H1 (cell line): ENCODE measurements around the gene SCN2B. TPM values are rescaled to one million over a fixed set of nuclear protein-coding genes. Genes with fewer than 3 reads are reported as not detected.

Experiments
- CTCF ChIA-PET: fragments of 300-600 bp; sonication (Branson Sonifier 250); formaldehyde crosslinking; loops from one replicate; lab custom pipeline; 2021; ENCODE audit not compliant: partially characterized antibody; lab: Charles Lee
- POLR2A ChIA-PET: fragments of 300-600 bp; sonication (Branson Sonifier 250); formaldehyde crosslinking; loops from one replicate; lab custom pipeline; 2021; ENCODE audit warnings: inconsistent platforms; ENCODE audit not compliant: partially characterized antibody; lab: Charles Lee
- DNase-seq, 2 experiments: peaks; one replicate each; pipeline versions ENCODE4 v3.0.0 to v3.0.0-alpha.2; 2010 to 2022; ENCODE audit warnings: low spot score in 2 of 2, low read depth in 1 of 2, mixed read lengths in 1 of 2
- FAIRE-seq: peaks from 2 replicates; lab custom pipeline; 2011; peaks lifted over from hg19 to GRCh38; lab: Jason Lieb, UNC
- H2AFZ ChIP-seq: 2 replicates; pipeline ENCODE4 v1.8.1; 2012; ENCODE audit warnings: low read length, inconsistent platforms
- H2AK5ac ChIP-seq: 2 replicates; pipeline ENCODE4 v1.6.1; 2013; ENCODE audit warnings: low read depth, low read length
- H2BK120ac ChIP-seq: replicated peaks from 2 replicates; pipeline ENCODE3; 2013; ENCODE audit warnings: low read depth, low read length, inconsistent platforms
- H2BK12ac ChIP-seq: 2 replicates; pipeline ENCODE4 v1.6.1; 2013; ENCODE audit warnings: low read depth, low read length
- H2BK15ac ChIP-seq: 2 replicates; pipeline ENCODE4 v1.6.1; 2013; ENCODE audit warnings: low read length
- H2BK20ac ChIP-seq: 2 replicates; pipeline ENCODE4 v1.6.1; 2013; ENCODE audit warnings: low read length
- H2BK5ac ChIP-seq: 2 replicates; pipeline ENCODE4 v1.6.1; 2013; ENCODE audit warnings: low read depth, low read length
- H3K14ac ChIP-seq: 2 replicates; pipeline ENCODE4 v1.6.1; 2013; ENCODE audit warnings: inconsistent platforms; ENCODE audit not compliant: insufficient read length
- H3K18ac ChIP-seq: 2 replicates; pipeline ENCODE4 v1.6.1; 2013; ENCODE audit warnings: low read length; ENCODE audit errors: extremely low read depth
- H3K23ac ChIP-seq: 2 replicates; pipeline ENCODE4 v1.6.1; 2013; ENCODE audit warnings: inconsistent platforms; ENCODE audit not compliant: insufficient read length
- H3K23me2 ChIP-seq: 2 replicates; pipeline ENCODE4 v1.6.1; 2013; ENCODE audit warnings: low read depth, low read length
- H3K27ac ChIP-seq: 2 replicates; pipeline ENCODE4 v1.6.1; 2011; ENCODE audit warnings: low read depth, low read length, inconsistent platforms
- H3K27me3 ChIP-seq, 4 experiments: replicated peaks in 1 of 4; 1 replicate in 1 of 4; 2 replicates in 3 of 4; pipeline versions ENCODE4 v1.6.1 to v1.8.1; 2011 to 2013; ENCODE audit warnings: low read length in 3 of 4, mild to moderate bottlenecking in 3 of 4, inconsistent platforms in 2 of 4, mixed read lengths in 2 of 4, moderate library complexity in 1 of 4; ENCODE audit not compliant: control insufficient read depth in 3 of 4, insufficient read depth in 3 of 4; ENCODE audit errors: extremely low read depth in 1 of 4
- H3K36me3 ChIP-seq, 4 experiments: 2 replicates each; pipeline versions ENCODE4 v1.6.1 to v1.8.1; 2011 to 2013; ENCODE audit warnings: mild to moderate bottlenecking in 4 of 4, low read length in 3 of 4, moderate library complexity in 2 of 4, control low read depth in 1 of 4, inconsistent platforms in 1 of 4; ENCODE audit not compliant: insufficient read depth in 4 of 4, control insufficient read depth in 2 of 4
- H3K4ac ChIP-seq: replicated peaks from 2 replicates; pipeline ENCODE3; 2013; ENCODE audit warnings: low read length, low read depth, mixed read lengths, inconsistent platforms; ENCODE audit not compliant: insufficient read length
- H3K4me1 ChIP-seq, 4 experiments: replicated peaks in 1 of 4; 1 replicate in 1 of 4; 2 replicates in 3 of 4; pipeline versions ENCODE4 v1.6.1 to v1.8.1; 2011 to 2013; ENCODE audit warnings: low read length in 3 of 4, inconsistent platforms in 2 of 4, mixed read lengths in 1 of 4; ENCODE audit not compliant: insufficient read depth in 4 of 4, control insufficient read depth in 3 of 4
- H3K4me2 ChIP-seq, 2 experiments: 2 replicates each; pipeline versions ENCODE4 v1.6.1 to v1.8.1; 2011 to 2013; ENCODE audit warnings: low read depth in 2 of 2, low read length in 2 of 2, control low read depth in 1 of 2, inconsistent platforms in 1 of 2, mild to moderate bottlenecking in 1 of 2; ENCODE audit not compliant: insufficient read depth in 1 of 2
- H3K4me3 ChIP-seq, 4 experiments: fragments of 200-600, 300-600 bp in 1 of 4; sonication (generic), shearing (Covaris generic), sonication (Bioruptor Twin) in 1 of 4; 2 replicates each; pipeline versions ENCODE4 v1.5.1 to v1.8.1; 2011 to 2016; ENCODE audit warnings: low read length in 4 of 4, low read depth in 3 of 4, control low read depth in 2 of 4, inconsistent platforms in 2 of 4, mild to moderate bottlenecking in 2 of 4, mixed read lengths in 1 of 4, moderate library complexity in 1 of 4; ENCODE audit not compliant: insufficient read depth in 2 of 4; ENCODE audit errors: extremely low read depth in 1 of 4
- H3K56ac ChIP-seq: replicated peaks from 2 replicates; pipeline ENCODE3; 2013; ENCODE audit warnings: low read depth, mild to moderate bottlenecking, mixed read lengths, low read length, inconsistent platforms; ENCODE audit not compliant: insufficient read length
- H3K79me1 ChIP-seq: 2 replicates; pipeline ENCODE4 v1.6.1; 2013; ENCODE audit warnings: low read depth, low read length, control low read depth
- H3K79me2 ChIP-seq, 2 experiments: 2 replicates each; pipeline versions ENCODE4 v1.6.1 to v1.8.1; 2012 to 2013; ENCODE audit warnings: low read length in 2 of 2, mild to moderate bottlenecking in 2 of 2, inconsistent platforms in 1 of 2; ENCODE audit not compliant: insufficient read depth in 2 of 2, control insufficient read depth in 1 of 2
- H3K9ac ChIP-seq, 4 experiments: replicated peaks in 1 of 4; 1 replicate in 1 of 4; 2 replicates in 3 of 4; pipeline versions ENCODE4 v1.6.1 to v1.8.1; 2011 to 2013; ENCODE audit warnings: low read depth in 3 of 4, low read length in 3 of 4, control low read depth in 2 of 4, mild to moderate bottlenecking in 2 of 4, moderate library complexity in 2 of 4, inconsistent platforms in 1 of 4; ENCODE audit errors: extremely low read depth in 1 of 4
- H3K9me3 ChIP-seq, 2 experiments: 2 replicates each; pipeline versions ENCODE4 v1.6.1 to v1.8.1; 2012 to 2013; ENCODE audit warnings: mild to moderate bottlenecking in 2 of 2, moderate library complexity in 2 of 2, control low read depth in 1 of 2, inconsistent platforms in 1 of 2, low read depth in 1 of 2, low read length in 1 of 2, mixed read lengths in 1 of 2; ENCODE audit not compliant: insufficient read depth in 2 of 2
- H4K20me1 ChIP-seq, 2 experiments: replicated peaks in 1 of 2; 2 replicates each; pipeline versions ENCODE3 to v1.8.1; 2011 to 2013; ENCODE audit warnings: inconsistent platforms in 2 of 2, low read length in 2 of 2, mild to moderate bottlenecking in 1 of 2; ENCODE audit not compliant: insufficient read depth in 2 of 2, control insufficient read depth in 1 of 2
- H4K5ac ChIP-seq: 2 replicates; pipeline ENCODE4 v1.6.1; 2013; ENCODE audit warnings: low read length, low read depth, mixed read lengths, inconsistent platforms; ENCODE audit not compliant: insufficient read length
- H4K8ac ChIP-seq: 2 replicates; pipeline ENCODE4 v1.8.0; 2013; ENCODE audit warnings: mild to moderate bottlenecking, moderate library complexity, low read length, inconsistent platforms; ENCODE audit not compliant: insufficient read depth; ENCODE audit errors: extremely low read depth
- H4K91ac ChIP-seq: replicated peaks from 2 replicates; pipeline ENCODE3; 2013; ENCODE audit warnings: low read length, mixed read lengths, inconsistent platforms; ENCODE audit not compliant: insufficient read length
- CHD1 ChIP-seq: IDR thresholded peaks from 2 replicates; pipeline ENCODE4 v1.6.1; 2012; ENCODE audit warnings: low read depth, low read length, improper control_type of control experiment
- GABPA ChIP-seq: IDR thresholded peaks from 2 replicates; pipeline ENCODE4 v1.6.1; 2011; ENCODE audit warnings: mild to moderate bottlenecking, low read length, moderate library complexity, borderline replicate concordance; ENCODE audit not compliant: insufficient read depth
- MAFK ChIP-seq: IDR thresholded peaks from 2 replicates; pipeline ENCODE4 v1.6.1; 2012; ENCODE audit warnings: low read depth, mild to moderate bottlenecking, improper control_type of control experiment, low read length
- POU5F1 ChIP-seq: IDR thresholded peaks from 2 replicates; pipeline ENCODE4 v1.6.1; 2011; ENCODE audit warnings: low read depth, mild to moderate bottlenecking, low read length, moderate library complexity
- SP4 ChIP-seq: IDR thresholded peaks from 2 replicates; pipeline ENCODE4 v1.6.1; 2012; ENCODE audit warnings: low read length, inconsistent platforms
- SUZ12 ChIP-seq: fragments of 200-600 bp; sonication (generic); IDR thresholded peaks from 2 replicates; pipeline ENCODE4 v1.6.1; 2012; ENCODE audit warnings: mild to moderate bottlenecking, inconsistent platforms, low read length, moderate library complexity, mixed read lengths
- WGBS, 2 experiments: shearing (Covaris generic) in 1 of 2; methylation state at CpG; one replicate each; pipeline versions ENCODE4 v1.1.6 to v1.1.7; 2013 to 2015; ENCODE audit warnings: low lambda C conversion rate in 2 of 2, mixed read lengths in 2 of 2, inconsistent platforms in 1 of 2, low coverage in 1 of 2, missing lambda C conversion rate in 1 of 2; ENCODE audit not compliant: insufficient replicate concordance in 2 of 2, insufficient coverage in 1 of 2, insufficient read length in 1 of 2; ENCODE audit errors: extremely low coverage in 1 of 2, missing lambda C conversion rate in 1 of 2; 5-methylcytosine and 5-hydroxymethylcytosine counted together
- polyA plus RNA-seq, 7 experiments: library from polyadenylated mRNA; depleted of rRNA in 3 of 7; stranded (reverse) in 5 of 7; unstranded in 2 of 7; fragments of >200 nt in 5 of 7; fragments of 200-250 nt in 2 of 7; gene quantifications; 1 replicate in 5 of 7; 2 replicates in 1 of 7; 4 replicates in 1 of 7; pipeline versions ENCODE4 v1.2.1 to v1.2.3, GENCODE V29; 2011 to 2013; ENCODE audit warnings: missing spikeins in 2 of 7, mixed read lengths in 2 of 7
- total RNA-seq: library from RNA; stranded (reverse); fragmentation: NEBNext Ultra II Directional; extraction: Animal tissue kit (Norgen Biotek cat#: 25700); gene quantifications from 2 replicates; pipeline ENCODE4 v1.2.1, GENCODE V29; 2021

The SCN2B gene
- total and polyA plus RNA-seq, 2 of the 8 experiments (the other 6 are each of a cell fraction or from before 2014, with no cell fraction given) = 0.14 to 0.24 TPM

- no peak overlapping the region for H3K14ac ChIP-seq
- H2AK5ac ChIP-seq = no peak overlapping the region
- no peak overlapping the region for H2AFZ ChIP-seq
- H3K23ac ChIP-seq = no peak overlapping the region
- H2BK120ac ChIP-seq = no peak overlapping the region
- H4K5ac ChIP-seq = no peak overlapping the region
- H2BK5ac ChIP-seq = no peak overlapping the region
- no peak overlapping the region for H3K4me2 ChIP-seq
- H3K23me2 ChIP-seq = no peaks in the 10 kb centered on the region
- CTCF ChIA-PET = interaction anchor here (1.1 to 2.5 kb wide), 3 partner anchors 7 to 22 kb away, joined by 3 to 13 read pairs (median 5); no protein-coding TSS in a partner anchor
- H3K27me3 ChIP-seq = peaks cover 0 to 44% (median 17%) of the 10 kb centered on the region in 4 experiments; a peak in 6 of 7 replicates
- H4K91ac ChIP-seq = no peak overlapping the region
- FAIRE-seq (no peak), DNase-seq (no peak)
- 86% methylated on average over 3 of the region's 3 CpGs; no CpG with 5 or more reads in 1 of the 2 experiments for WGBS, 2 experiments
- H3K4ac ChIP-seq = no peak overlapping the region
- H3K56ac ChIP-seq = no peak overlapping the region
- no peak overlapping the region for H2BK20ac ChIP-seq
- H3K4me1 ChIP-seq = peaks cover 0 to 10% (median 6%) of the 10 kb centered on the region in 4 experiments; a peak in 6 of 7 replicates
- no peak overlapping the region for H3K18ac ChIP-seq
- no peaks in the 10 kb centered on the region for H4K20me1 ChIP-seq
- no peaks in the 10 kb centered on the region for H3K36me3 ChIP-seq
- no peaks in the 10 kb centered on the region for H3K79me2 ChIP-seq
- H3K9me3 ChIP-seq = no peaks in the 10 kb centered on the region
- POLR2A ChIA-PET = no interaction called here
- H3K27ac ChIP-seq = no peak overlapping the region
- H3K4me3 ChIP-seq = no peak overlapping the region
- no peaks in the 10 kb centered on the region for H3K79me1 ChIP-seq
- H4K8ac ChIP-seq = no peak overlapping the region; the same call in 1 of the 2 replicates
- H2BK15ac ChIP-seq = no peak overlapping the region
- H2BK12ac ChIP-seq = no peak overlapping the region
- no peak overlapping the region for H3K9ac ChIP-seq
- TF ChIP-seq GABPA (no peak), CHD1 (no peak), POU5F1 (no peak), SUZ12 (no peak), MAFK (no peak), SP4 (no peak)
Measured at GRCh38 chr11:118162846-118163245, 13.6 kb downstream of the SCN2B start.
